Measurements from ENCODE around the gene DBNDD1.

DBNDD1 gene

DNA sequence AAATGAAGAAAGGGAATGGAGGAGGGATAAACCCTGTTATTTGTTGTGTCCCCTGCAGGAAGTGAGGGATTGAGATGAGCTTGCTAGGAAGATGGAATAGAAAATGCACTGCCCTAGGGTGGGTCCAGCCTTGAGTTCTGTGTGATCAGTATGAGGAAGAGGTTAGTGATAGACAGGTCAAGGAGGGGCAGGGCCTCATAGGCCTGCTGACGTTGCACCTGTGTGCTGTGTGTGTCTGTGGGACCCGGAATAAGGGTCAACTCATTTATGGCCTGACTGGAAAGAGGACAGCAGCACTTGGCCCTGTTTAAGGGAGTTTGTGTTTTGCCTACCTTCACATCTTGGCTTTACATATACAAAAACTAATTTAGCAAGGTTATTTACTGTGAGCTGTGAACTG, 44.4 kb downstream of the DBNDD1 start:
- in situ Hi-C loops (cut with HindIII; ENCODE audit: low pct_ligation_motif_present, low sequenced_read_pairs), result no loop called here
- H3K36me3 ChIP-seq (replicated peaks), result peaks cover 7% of the 10 kb centered on the region

DNA sequence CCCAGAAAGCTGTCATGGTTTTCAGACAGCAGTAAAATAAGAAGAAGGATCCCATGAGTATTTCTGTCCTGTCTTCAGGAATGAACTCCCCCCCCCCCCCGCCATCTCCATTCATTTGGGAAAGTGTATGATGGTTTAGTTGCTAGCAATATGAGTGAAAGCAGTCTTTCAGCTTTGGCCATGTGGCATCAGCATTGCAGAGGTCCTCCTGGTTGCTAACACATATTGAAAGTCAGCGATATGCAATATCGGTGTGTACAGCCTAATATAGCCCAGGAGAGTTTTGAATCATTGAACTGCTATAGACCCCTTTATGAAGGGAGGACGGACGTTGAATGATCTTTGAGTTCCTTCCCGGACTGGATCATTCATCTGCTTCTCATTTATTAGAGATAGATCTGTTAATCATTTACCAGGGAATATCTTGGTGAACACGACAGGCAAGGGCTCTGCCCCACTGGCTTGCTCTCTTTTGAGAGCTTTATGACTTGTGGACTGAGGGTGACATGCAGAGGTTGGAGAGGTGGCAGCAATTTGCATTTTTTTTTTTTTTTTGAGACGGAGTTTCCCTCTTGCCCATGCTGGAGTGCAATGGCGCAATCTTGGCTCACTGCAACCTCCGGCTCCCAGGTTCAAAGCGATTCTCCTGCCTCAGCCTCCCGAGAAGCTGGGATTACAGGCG, 45.5 kb downstream of the DBNDD1 start:
- in situ Hi-C loops (cut with HindIII; ENCODE audit: low pct_ligation_motif_present, low sequenced_read_pairs), result no loop called here
- Histone ChIP-seq H3K27ac (no peak overlapping the region), H3K4me3 (ENCODE audit: low read depth, low read length) (peak overlapping the region; percentile 95), H3K36me3 (replicated peaks) (peaks cover 7% of the 10 kb centered on the region), H3K27me3 (replicated peaks) (no peaks in the 10 kb centered on the region)
- no peak for TF ChIP-seq CTCF (IDR thresholded peaks at IDR 0.05; ENCODE audit: low read depth, low read length, missing control alignments)
- DNase-seq, result no peak

More for the DNA sequence above, 44.4 kb downstream of the DBNDD1 start:
- Histone ChIP-seq H3K27me3 (replicated peaks) (no peaks in the 10 kb centered on the region), H3K27ac (no peak overlapping the region), H3K4me3 (ENCODE audit: low read depth, low read length) (no peak overlapping the region)
- no peak for TF ChIP-seq CTCF (IDR thresholded peaks at IDR 0.05; ENCODE audit: low read depth, low read length, missing control alignments)
- DNase-seq, result no peak

- no peak for DNase-seq
- H3K27ac ChIP-seq, result peak overlapping the region; percentile 89
- TF ChIP-seq CTCF (IDR thresholded peaks at IDR 0.05; ENCODE audit: low read depth, low read length, missing control alignments), result no peak
- peak overlapping the region; percentile 95 for H3K4me3 ChIP-seq (ENCODE audit: low read depth, low read length)
- in situ Hi-C loops (cut with HindIII; ENCODE audit: low pct_ligation_motif_present, low sequenced_read_pairs), result no loop called here
- peaks cover 7% of the 10 kb centered on the region for H3K36me3 ChIP-seq (replicated peaks)
- no peaks in the 10 kb centered on the region for H3K27me3 ChIP-seq (replicated peaks)
These were observed 46.0 kb downstream of the DBNDD1 start for GRCh38 chr16:89973235-89973634.

DNA sequence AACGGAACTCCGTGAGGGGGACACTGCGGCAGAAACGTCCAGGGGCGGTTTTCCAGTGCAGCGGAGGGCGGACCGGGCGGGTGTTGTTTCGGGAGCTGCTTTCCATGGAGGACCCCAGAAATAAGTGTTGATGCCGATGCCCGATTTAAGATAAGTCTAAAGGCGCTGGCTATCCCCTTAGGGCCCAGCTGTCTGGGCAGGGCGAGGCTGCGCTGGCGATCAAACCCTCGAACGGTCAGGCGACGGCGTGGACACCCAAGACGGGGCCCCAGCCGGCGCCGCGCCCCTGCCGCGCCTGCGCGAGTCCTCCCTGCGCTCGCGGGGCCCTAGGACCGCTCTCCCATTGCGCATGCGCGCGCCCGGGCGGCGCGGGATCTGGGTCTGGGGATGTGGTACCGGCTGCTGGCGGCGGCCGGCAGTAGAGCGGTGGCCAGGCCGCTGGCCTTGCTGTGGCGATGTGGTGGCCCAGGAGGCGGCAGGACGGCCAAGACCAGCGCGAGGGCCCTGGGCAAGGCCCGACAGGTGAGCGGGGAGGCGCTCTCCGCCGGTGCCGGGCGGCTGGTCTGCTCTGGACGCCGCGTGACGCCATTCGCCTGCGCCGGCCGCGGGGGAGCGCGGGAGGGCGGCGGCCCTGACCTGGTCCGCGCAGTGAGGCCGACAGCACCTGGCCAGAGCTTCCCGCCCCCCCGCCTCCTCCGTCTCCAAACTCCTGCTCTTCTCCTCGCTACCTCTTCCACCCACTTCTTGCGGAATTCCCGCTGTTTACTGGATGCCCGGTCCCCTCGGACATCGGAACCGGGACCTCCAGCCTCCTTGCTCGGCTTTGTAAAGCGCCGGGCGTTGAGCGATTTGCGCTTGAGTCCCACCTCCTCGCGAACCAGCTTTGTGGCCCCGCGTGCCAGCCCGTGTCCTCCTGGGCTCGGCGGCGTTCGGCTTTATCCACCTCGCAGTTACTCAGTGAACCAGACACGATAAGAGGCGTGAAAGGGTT, 46.7 kb downstream of the DBNDD1 start:
- H3K27me3 ChIP-seq (replicated peaks), result no peaks in the 10 kb centered on the region
- TF ChIP-seq CTCF (IDR thresholded peaks at IDR 0.05; ENCODE audit: low read depth, low read length, missing control alignments), result no peak
- in situ Hi-C loops (cut with HindIII; ENCODE audit: low pct_ligation_motif_present, low sequenced_read_pairs), result no loop called here
- H3K4me3 ChIP-seq (ENCODE audit: low read depth, low read length), result peak overlapping the region; percentile 95
- peak; percentile 73 for DNase-seq
- peak overlapping the region; percentile 89 for H3K27ac ChIP-seq
- H3K36me3 ChIP-seq (replicated peaks), result no peaks in the 10 kb centered on the region

DNA sequence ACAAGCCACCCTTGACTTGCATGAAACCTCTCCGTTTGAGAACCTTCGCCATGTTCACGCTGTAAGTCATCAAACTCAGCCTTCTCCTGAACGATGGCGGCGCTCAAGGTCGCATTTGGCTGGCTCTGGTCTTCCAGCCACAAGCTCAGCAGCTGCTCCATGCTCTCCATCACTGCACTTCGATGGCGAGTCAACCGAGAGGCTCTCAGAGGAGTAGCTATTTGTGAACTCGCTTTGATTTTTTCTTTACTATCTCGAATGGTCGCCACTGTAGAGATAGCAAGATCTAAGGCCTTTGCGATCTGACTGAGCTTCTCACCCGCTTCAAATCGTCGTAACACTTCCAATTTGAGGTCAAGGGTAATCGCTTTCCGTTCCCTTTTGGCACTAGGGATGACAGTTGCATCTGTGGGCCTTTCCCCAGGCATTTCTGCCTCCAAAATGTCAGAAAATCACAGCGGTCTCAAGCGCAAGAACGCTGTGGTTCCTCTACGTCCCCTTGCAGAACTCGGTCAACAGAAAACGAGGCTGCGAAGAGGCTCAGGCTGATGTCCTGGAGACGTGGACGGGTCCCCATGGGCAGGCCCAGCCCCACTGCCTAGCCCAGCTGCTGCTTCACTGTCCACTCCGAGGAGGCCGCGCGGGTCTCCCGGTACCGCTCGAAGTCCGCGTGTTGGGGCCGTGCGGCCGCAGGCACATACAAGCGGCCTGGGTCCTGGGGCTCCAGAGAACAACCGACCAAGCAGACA, 47.6 kb downstream of the DBNDD1 start:
- in situ Hi-C loops (cut with HindIII; ENCODE audit: low pct_ligation_motif_present, low sequenced_read_pairs), result no loop called here
- Histone ChIP-seq H3K27me3 (replicated peaks) (no peaks in the 10 kb centered on the region), H3K4me3 (ENCODE audit: low read depth, low read length) (peak overlapping the region; percentile 95), H3K27ac (peak overlapping the region; percentile 89), H3K36me3 (replicated peaks) (no peaks in the 10 kb centered on the region)
- DNase-seq, result no peak
- no peak for TF ChIP-seq CTCF (IDR thresholded peaks at IDR 0.05; ENCODE audit: low read depth, low read length, missing control alignments)
